ENCODE results near the gene ASTN2. TPM values are rescaled to one million over a fixed set of nuclear protein-coding genes. Genes with fewer than 3 reads are reported as not detected.

The ASTN2 gene
- total and polyA plus RNA-seq, 2 experiments from 2014 or later, result 7.0 to 24.6 TPM

GRCh38 chr9:117459913-117460312 is 45.1 kb upstream of the ASTN2 start:
- Mint-ChIP-seq H3K27ac (no peak overlapping the region), H3K4me1 (no peaks in the 10 kb centered on the region), H3K36me3 (ENCODE audit: low read depth) (no peaks in the 10 kb centered on the region), H3K4me3 (no peak overlapping the region), H3K9me3 (no peaks in the 10 kb centered on the region), H3K27me3 (ENCODE audit: insufficient read depth, low read depth, poor library complexity) (peaks cover under 1% of the 10 kb centered on the region)
- TF ChIP-seq ZNF331 (CRISPR knock-in tag; IDR thresholded peaks at IDR 0.05; ENCODE audit: low read depth) (no peak), ZNF462 (CRISPR knock-in tag; IDR thresholded peaks at IDR 0.05) (no peak), POLR2AphosphoS5 (IDR thresholded peaks at IDR 0.05; ENCODE audit: low read depth) (no peak)
- TF ChIP-seq, protein P1, sequence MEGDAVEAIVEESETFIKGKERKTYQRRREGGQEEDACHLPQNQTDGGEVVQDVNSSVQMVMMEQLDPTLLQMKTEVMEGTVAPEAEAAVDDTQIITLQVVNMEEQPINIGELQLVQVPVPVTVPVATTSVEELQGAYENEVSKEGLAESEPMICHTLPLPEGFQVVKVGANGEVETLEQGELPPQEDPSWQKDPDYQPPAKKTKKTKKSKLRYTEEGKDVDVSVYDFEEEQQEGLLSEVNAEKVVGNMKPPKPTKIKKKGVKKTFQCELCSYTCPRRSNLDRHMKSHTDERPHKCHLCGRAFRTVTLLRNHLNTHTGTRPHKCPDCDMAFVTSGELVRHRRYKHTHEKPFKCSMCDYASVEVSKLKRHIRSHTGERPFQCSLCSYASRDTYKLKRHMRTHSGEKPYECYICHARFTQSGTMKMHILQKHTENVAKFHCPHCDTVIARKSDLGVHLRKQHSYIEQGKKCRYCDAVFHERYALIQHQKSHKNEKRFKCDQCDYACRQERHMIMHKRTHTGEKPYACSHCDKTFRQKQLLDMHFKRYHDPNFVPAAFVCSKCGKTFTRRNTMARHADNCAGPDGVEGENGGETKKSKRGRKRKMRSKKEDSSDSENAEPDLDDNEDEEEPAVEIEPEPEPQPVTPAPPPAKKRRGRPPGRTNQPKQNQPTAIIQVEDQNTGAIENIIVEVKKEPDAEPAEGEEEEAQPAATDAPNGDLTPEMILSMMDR (conservative IDR thresholded peaks at IDR 0.05; ENCODE audit: low read depth in 2 of 2), result no peak
- Histone ChIP-seq H3F3A (replicated peaks; ENCODE audit: low read depth) (no peaks in the 10 kb centered on the region), H2AFZ (no peak overlapping the region), H4K20me1 (replicated peaks; ENCODE audit: insufficient read depth) (no peaks in the 10 kb centered on the region), H3K36me3 (ENCODE audit: insufficient read depth) (no peaks in the 10 kb centered on the region), H3K27ac (ENCODE audit: low read depth) (no peak overlapping the region), H3K4me2 (no peak overlapping the region), H3K27me3 (ENCODE audit: insufficient read depth) (no peaks in the 10 kb centered on the region), H3K9me2 (ENCODE audit: insufficient read depth) (no peaks in the 10 kb centered on the region), H3K4me1 (ENCODE audit: insufficient read depth) (no peaks in the 10 kb centered on the region), H3K79me2 (replicated peaks; ENCODE audit: insufficient read depth) (no peaks in the 10 kb centered on the region), H3K4me3 (no peak overlapping the region)
- ATAC-seq (no peak), DNase-seq (ENCODE audit: low spot score) (no peak)

GRCh38 chr9:117458066-117458465 is 43.2 kb upstream of the ASTN2 start:
- no peaks in the 10 kb centered on the region for H3K9me2 ChIP-seq (ENCODE audit: insufficient read depth)
- H3K27ac ChIP-seq (ENCODE audit: low read depth), result no peak overlapping the region
- Mint-ChIP-seq H3K27ac (no peak overlapping the region), H3K27me3 (ENCODE audit: insufficient read depth, low read depth, poor library complexity) (peaks cover 1% of the 10 kb centered on the region), H3K9me3 (no peaks in the 10 kb centered on the region), H3K36me3 (ENCODE audit: low read depth) (no peaks in the 10 kb centered on the region), H3K4me1 (no peaks in the 10 kb centered on the region), H3K4me3 (no peak overlapping the region)
- H3K4me1 ChIP-seq (ENCODE audit: insufficient read depth), result no peaks in the 10 kb centered on the region
- no peaks in the 10 kb centered on the region for H3F3A ChIP-seq (replicated peaks; ENCODE audit: low read depth)
- no peaks in the 10 kb centered on the region for H3K36me3 ChIP-seq (ENCODE audit: insufficient read depth)
- no peak overlapping the region for H2AFZ ChIP-seq
- H3K79me2 ChIP-seq (replicated peaks; ENCODE audit: insufficient read depth), result no peaks in the 10 kb centered on the region
- no peaks in the 10 kb centered on the region for H4K20me1 ChIP-seq (replicated peaks; ENCODE audit: insufficient read depth)
- ATAC-seq (no peak), DNase-seq (ENCODE audit: low spot score) (no peak)
- H3K4me2 ChIP-seq, result no peak overlapping the region
- no peak overlapping the region for H3K4me3 ChIP-seq
- H3K27me3 ChIP-seq (ENCODE audit: insufficient read depth), result no peaks in the 10 kb centered on the region
- TF ChIP-seq POLR2AphosphoS5 (IDR thresholded peaks at IDR 0.05; ENCODE audit: low read depth) (no peak), ETS1 (IDR thresholded peaks at IDR 0.05) (no peak), CREB1 (CRISPR knock-in tag; IDR thresholded peaks at IDR 0.05; ENCODE audit: low read depth) (no peak), NANOG (IDR thresholded peaks at IDR 0.05; ENCODE audit: borderline replicate concordance) (no peak), EZH2 (IDR thresholded peaks at IDR 0.05; ENCODE audit: low read depth, unreplicated experiment) (no peak), ZNF331 (CRISPR knock-in tag; IDR thresholded peaks at IDR 0.05; ENCODE audit: low read depth) (no peak)
- TF ChIP-seq, protein P1 (conservative IDR thresholded peaks at IDR 0.05; ENCODE audit: low read depth in 2 of 2), result no peak

Measured in GM23338 (cell line).